VCaP (cell line): ENCODE data around the gene MAP3K9.

ENCODE experiments used
- H3K27ac ChIP-seq: fragments of 450-650 bp; 2 replicates; pipeline ENCODE4 v1.5.1; 2017
- TF ChIP-seq, protein P1 (sequence below): fragments of 450-650 bp; conservative IDR thresholded peaks from 2 replicates; pipeline ENCODE4 v1.5.1; 2017; ENCODE audit warnings: mild to moderate bottlenecking, moderate library complexity

MAP3K9 gene

DNA sequence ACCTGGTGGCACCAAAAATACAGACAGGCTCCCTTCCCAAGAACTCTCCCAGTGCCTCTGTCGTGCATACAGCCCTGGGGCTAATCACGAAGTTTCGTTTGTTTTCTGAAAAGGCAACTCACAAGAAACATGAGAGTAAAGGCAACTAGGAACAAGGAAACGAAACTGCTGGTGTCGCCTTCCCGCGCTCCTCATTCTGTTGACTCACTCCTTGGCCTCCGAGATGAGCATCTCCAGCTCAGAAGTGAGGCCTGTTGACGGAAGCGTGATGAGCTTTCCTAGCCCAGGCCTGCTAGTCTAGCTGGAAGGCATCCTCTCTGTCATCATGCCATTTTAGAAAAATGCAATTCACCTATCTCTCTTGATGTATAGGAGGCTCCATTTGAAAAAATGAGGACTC lies 117.1 kb downstream of the MAP3K9 start:
- TF ChIP-seq, protein P1, sequence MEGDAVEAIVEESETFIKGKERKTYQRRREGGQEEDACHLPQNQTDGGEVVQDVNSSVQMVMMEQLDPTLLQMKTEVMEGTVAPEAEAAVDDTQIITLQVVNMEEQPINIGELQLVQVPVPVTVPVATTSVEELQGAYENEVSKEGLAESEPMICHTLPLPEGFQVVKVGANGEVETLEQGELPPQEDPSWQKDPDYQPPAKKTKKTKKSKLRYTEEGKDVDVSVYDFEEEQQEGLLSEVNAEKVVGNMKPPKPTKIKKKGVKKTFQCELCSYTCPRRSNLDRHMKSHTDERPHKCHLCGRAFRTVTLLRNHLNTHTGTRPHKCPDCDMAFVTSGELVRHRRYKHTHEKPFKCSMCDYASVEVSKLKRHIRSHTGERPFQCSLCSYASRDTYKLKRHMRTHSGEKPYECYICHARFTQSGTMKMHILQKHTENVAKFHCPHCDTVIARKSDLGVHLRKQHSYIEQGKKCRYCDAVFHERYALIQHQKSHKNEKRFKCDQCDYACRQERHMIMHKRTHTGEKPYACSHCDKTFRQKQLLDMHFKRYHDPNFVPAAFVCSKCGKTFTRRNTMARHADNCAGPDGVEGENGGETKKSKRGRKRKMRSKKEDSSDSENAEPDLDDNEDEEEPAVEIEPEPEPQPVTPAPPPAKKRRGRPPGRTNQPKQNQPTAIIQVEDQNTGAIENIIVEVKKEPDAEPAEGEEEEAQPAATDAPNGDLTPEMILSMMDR: no peak
- H3K27ac ChIP-seq: no peak overlapping the region

DNA sequence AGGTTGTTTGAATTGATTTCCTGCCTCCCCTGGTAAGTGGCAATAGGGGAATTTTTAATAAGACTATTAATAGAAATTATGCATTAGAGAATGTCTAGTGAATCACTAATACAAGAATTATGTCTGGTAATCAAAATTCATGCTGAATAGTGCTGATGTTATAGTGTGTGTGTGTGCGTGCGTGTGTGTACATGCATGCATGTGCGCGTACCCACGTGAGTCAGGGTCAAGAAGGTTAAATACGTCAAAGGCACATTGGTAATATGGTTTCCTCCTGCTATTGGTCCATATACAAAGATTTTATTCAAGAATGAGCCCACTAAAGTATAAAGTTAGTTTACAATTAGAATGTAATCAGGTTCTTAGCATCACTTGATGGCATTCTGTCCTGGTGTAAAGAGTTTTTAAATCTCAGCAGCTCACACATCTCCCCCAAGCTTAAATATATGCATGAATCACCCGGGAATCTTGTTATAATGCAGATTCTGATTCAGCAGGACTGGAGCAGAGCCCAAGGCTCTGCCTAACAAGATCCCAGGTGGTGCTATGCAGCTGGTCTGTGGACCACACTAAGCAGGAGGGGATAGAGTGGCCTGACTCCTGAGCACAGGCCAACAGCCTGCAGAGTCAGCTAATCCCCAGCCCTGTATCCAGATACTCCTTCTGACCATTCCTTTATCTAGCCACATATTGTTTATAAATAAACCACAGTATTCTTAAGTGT lies 123.7 kb downstream of the MAP3K9 start:
- TF ChIP-seq, protein P1: no peak
- no peak overlapping the region for H3K27ac ChIP-seq

GRCh38 chr14:70683983-70684382 lies 125.3 kb downstream of the MAP3K9 start:
- no peak overlapping the region for H3K27ac ChIP-seq
- TF ChIP-seq, protein P1: no peak

DNA sequence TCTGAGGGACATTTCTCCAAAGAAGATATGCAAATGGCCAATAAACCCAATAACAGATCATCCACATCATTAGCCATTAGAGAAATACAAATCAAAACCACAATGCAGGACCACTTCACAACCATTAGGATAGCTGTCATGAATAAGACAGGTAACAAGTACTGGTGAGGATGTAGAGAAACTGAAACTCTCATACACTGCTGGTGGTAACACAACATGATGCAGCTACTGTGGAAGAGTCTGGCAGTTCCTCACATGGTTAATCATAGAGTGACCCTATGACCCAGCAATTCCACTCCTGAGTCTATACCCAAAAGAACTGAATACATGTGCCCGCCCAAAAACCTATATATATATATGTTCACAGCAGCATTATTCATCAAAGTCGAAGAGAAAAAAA lies 128.6 kb downstream of the MAP3K9 start:
- H3K27ac ChIP-seq: no peak overlapping the region
- TF ChIP-seq, protein P1: no peak

DNA sequence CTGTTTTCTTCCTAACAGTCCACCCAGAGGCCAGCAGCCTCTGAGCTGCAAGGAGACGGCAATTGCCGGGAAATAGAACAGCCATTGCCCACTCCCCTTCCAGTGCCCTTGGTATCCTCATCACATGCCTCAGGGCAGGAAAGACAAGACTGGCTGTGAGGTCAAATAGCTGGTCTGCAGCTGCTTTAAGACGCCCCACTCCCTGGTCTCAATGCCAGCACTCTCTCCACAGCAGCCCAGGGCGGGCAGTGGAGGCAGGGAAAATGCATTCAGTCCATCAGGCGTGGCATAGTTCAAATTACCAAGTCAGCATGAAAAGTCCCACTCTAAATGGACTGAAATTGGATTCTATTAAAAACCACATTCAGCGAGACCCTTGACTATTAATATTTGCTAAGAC lies 132.0 kb downstream of the MAP3K9 start:
- H3K27ac ChIP-seq: no peak overlapping the region
- TF ChIP-seq, protein P1: no peak
